ENCODE measurements around the gene MACROH2A1.

DNA sequence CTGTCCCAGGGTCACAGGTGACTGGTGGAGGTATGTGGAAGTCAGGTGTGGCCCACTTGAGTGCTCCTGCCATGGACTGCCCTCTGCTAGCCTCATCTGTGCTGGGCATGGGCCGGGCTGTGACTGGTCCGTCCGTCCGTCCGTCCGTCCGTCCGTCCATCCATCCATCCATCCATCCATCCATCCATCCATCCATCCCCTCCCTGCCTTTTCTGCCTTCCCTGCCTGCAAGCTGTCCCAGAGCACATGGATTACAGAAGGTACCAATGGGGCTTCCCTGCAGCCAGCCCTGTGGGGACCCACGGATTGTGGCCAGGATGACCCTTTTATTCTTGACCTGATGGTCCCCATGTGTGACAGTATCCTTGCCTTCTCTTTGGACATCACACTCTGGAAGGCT is 92.5 kb downstream of the MACROH2A1 start:
- TF ChIP-seq, protein P1, sequence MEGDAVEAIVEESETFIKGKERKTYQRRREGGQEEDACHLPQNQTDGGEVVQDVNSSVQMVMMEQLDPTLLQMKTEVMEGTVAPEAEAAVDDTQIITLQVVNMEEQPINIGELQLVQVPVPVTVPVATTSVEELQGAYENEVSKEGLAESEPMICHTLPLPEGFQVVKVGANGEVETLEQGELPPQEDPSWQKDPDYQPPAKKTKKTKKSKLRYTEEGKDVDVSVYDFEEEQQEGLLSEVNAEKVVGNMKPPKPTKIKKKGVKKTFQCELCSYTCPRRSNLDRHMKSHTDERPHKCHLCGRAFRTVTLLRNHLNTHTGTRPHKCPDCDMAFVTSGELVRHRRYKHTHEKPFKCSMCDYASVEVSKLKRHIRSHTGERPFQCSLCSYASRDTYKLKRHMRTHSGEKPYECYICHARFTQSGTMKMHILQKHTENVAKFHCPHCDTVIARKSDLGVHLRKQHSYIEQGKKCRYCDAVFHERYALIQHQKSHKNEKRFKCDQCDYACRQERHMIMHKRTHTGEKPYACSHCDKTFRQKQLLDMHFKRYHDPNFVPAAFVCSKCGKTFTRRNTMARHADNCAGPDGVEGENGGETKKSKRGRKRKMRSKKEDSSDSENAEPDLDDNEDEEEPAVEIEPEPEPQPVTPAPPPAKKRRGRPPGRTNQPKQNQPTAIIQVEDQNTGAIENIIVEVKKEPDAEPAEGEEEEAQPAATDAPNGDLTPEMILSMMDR (IDR thresholded peaks at IDR 0.05; ENCODE audit: low read length): no peak
- TF ChIP-seq EZH2 (optimal IDR thresholded peaks at IDR 0.05; ENCODE audit: low read depth, low read length) (no peak), EZH2phosphoT487 (IDR thresholded peaks at IDR 0.05; ENCODE audit: low read length) (no peak)
